ENCODE results near the gene RSF1. TPM values are rescaled to one million over a fixed set of nuclear protein-coding genes. Genes with fewer than 3 reads are reported as not detected.

RSF1 gene
- total RNA-seq, 1 experiment from 2014 or later, result 62.0 TPM

DNA sequence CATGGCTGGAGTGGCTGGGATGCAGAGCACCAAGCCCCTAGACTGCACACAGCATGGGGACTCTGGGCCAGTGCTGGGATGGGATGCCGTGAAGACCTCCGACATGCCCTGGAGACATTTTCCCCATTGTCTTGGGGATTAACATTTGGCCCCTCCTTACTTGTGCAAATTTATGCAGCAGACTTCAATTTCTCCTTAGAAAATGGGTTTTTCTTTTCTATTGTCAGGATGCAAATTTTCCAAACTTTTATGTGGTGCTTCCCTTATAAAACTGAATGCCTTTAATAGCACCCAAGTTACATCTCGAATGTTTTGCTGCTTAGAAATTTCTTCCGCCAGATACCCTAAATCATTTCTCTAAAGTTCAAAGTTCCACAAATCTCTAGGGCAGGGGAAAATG lies 29.2 kb downstream of the RSF1 start:
- H3K27ac Mint-ChIP-seq (ENCODE audit: low read depth, unreplicated experiment), result no peak overlapping the region
- no peaks in the 10 kb centered on the region for H3K27me3 Mint-ChIP-seq (ENCODE audit: insufficient read depth, unreplicated experiment)
- intact Hi-C loops (cut with micrococcal nuclease), result no loop called here
- BruUV-seq (replicated peaks), result no TSS peak
- TF ChIP-seq CTCF (IDR thresholded peaks at IDR 0.05; ENCODE audit: unreplicated experiment), result no peak
- CTCF ChIA-PET, result no interaction called here
- POLR2A ChIA-PET, result no interaction called here
- H3K4me1 Mint-ChIP-seq (ENCODE audit: insufficient read depth, unreplicated experiment), result peaks cover 33% of the 10 kb centered on the region
- H3K36me3 Mint-ChIP-seq (ENCODE audit: insufficient read depth, unreplicated experiment), result peaks cover 12% of the 10 kb centered on the region
- no peak for DNase-seq (ENCODE audit: unreplicated experiment)
- H3K9me3 Mint-ChIP-seq (ENCODE audit: unreplicated experiment), result no peaks in the 10 kb centered on the region
- no peak overlapping the region for H3K4me3 Mint-ChIP-seq (ENCODE audit: unreplicated experiment)

- ChIA-PET POLR2A (interaction anchor here (1.2 kb wide), 1 partner anchor 32 kb away, joined by 4 read pairs; no protein-coding TSS in a partner anchor), CTCF (interaction anchor here (1.4 kb wide), 1 partner anchor 25 kb away, joined by 3 read pairs; no protein-coding TSS in a partner anchor)
- intact Hi-C loops (cut with micrococcal nuclease), result no loop called here
- no peak overlapping the region for H3K27ac Mint-ChIP-seq (ENCODE audit: low read depth, unreplicated experiment)
- BruUV-seq (replicated peaks), result no TSS peak
- H3K36me3 Mint-ChIP-seq (ENCODE audit: insufficient read depth, unreplicated experiment), result peaks cover 12% of the 10 kb centered on the region
- H3K4me3 Mint-ChIP-seq (ENCODE audit: unreplicated experiment), result no peak overlapping the region
- no peaks in the 10 kb centered on the region for H3K9me3 Mint-ChIP-seq (ENCODE audit: unreplicated experiment)
- no peaks in the 10 kb centered on the region for H3K27me3 Mint-ChIP-seq (ENCODE audit: insufficient read depth, unreplicated experiment)
- DNase-seq (ENCODE audit: unreplicated experiment), result no peak
- H3K4me1 Mint-ChIP-seq (ENCODE audit: insufficient read depth, unreplicated experiment), result peaks cover 33% of the 10 kb centered on the region
- TF ChIP-seq CTCF (IDR thresholded peaks at IDR 0.05; ENCODE audit: unreplicated experiment), result no peak
Measured at GRCh38 chr11:77789731-77790476, 30.6 kb downstream of the RSF1 start.

DNA sequence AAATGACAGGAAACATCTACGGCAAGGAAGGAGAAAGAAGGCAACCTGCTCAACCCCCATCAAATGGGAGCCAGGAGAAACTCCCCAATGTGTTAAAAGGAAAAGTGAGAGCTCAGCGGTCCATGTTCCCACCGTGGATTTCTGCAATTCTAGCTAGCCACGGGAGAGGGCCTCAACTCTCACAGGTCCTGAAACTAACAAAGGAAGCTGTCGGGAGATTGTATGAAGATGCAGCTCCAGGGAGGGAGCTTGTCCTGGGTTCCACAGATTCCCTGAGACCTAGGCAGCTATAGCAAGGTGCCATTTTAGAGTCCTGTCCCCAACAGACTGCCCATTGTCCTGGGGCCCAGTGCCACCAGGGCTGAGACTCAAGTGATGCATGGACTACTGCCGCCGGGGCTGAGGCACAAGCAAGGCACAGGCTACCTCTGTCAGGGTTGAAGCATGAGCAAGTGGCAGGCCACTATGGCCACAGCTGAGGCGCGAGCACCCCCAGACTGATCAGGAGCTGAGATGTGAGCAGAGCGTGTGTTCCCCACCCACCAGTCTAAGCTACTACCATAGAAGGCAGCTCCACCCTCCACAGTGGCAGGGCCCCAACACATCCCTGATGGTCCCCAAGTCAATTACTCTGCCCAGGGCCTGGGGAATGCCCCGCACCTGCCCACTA lies 31.3 kb downstream of the RSF1 start:
- no peaks in the 10 kb centered on the region for H3K27me3 Mint-ChIP-seq (ENCODE audit: insufficient read depth, unreplicated experiment)
- CTCF ChIA-PET, result interaction anchor here (0.5 to 1.4 kb wide), 4 partner anchors 12 to 206 kb away, joined by 3 to 5 read pairs (median 3); no protein-coding TSS in a partner anchor
- peaks cover 12% of the 10 kb centered on the region for H3K36me3 Mint-ChIP-seq (ENCODE audit: insufficient read depth, unreplicated experiment)
- TF ChIP-seq CTCF (IDR thresholded peaks at IDR 0.05; ENCODE audit: unreplicated experiment), result no peak
- no TSS peak for BruUV-seq (replicated peaks)
- no peak for DNase-seq (ENCODE audit: unreplicated experiment)
- peaks cover 33% of the 10 kb centered on the region for H3K4me1 Mint-ChIP-seq (ENCODE audit: insufficient read depth, unreplicated experiment)
- H3K27ac Mint-ChIP-seq (ENCODE audit: low read depth, unreplicated experiment), result no peak overlapping the region
- intact Hi-C loops (cut with micrococcal nuclease), result no loop called here
- H3K4me3 Mint-ChIP-seq (ENCODE audit: unreplicated experiment), result no peak overlapping the region
- POLR2A ChIA-PET, result interaction anchor here (1.2 kb wide), 1 partner anchor 33 kb away, joined by 4 read pairs; no protein-coding TSS in a partner anchor
- H3K9me3 Mint-ChIP-seq (ENCODE audit: unreplicated experiment), result no peaks in the 10 kb centered on the region

- POLR2A ChIA-PET, result no interaction called here
- H3K27me3 Mint-ChIP-seq (ENCODE audit: insufficient read depth, unreplicated experiment), result no peaks in the 10 kb centered on the region
- TF ChIP-seq CTCF (IDR thresholded peaks at IDR 0.05; ENCODE audit: unreplicated experiment), result no peak
- H3K4me3 Mint-ChIP-seq (ENCODE audit: unreplicated experiment), result no peak overlapping the region
- DNase-seq (ENCODE audit: unreplicated experiment), result no peak
- H3K27ac Mint-ChIP-seq (ENCODE audit: low read depth, unreplicated experiment), result no peak overlapping the region
- CTCF ChIA-PET, result no interaction called here
- H3K4me1 Mint-ChIP-seq (ENCODE audit: insufficient read depth, unreplicated experiment), result peaks cover 26% of the 10 kb centered on the region
- no peaks in the 10 kb centered on the region for H3K36me3 Mint-ChIP-seq (ENCODE audit: insufficient read depth, unreplicated experiment)
- intact Hi-C loops (cut with micrococcal nuclease), result no loop called here
- BruUV-seq (replicated peaks), result no TSS peak
- no peaks in the 10 kb centered on the region for H3K9me3 Mint-ChIP-seq (ENCODE audit: unreplicated experiment)
Measured at GRCh38 chr11:77784572-77784971, 36.0 kb downstream of the RSF1 start.
